CD4-positive, alpha-beta T cell treated with Interleukin-4 for 1 hour (primary cell): Measurements from ENCODE around the gene WDR1.

Source experiments
- DNase-seq, 2 donors: peaks; one replicate each; pipeline ENCODE4 v3.0.0-alpha.2; 2020 to 2022

WDR1 gene

GRCh38 chr4:10034612-10035104 is 81.9 kb downstream of the WDR1 start:
- DNase-seq = no peak

GRCh38 chr4:10034136-10034535 is 82.5 kb downstream of the WDR1 start:
- DNase-seq = no peak

- no peak for DNase-seq
These were observed 83.3 kb downstream of the WDR1 start for GRCh38 chr4:10033191-10033881.

- peak in 1 of 2 donors; percentile 41 for DNase-seq
These were observed 84.0 kb downstream of the WDR1 start for GRCh38 chr4:10032625-10033024.

GRCh38 chr4:10031668-10032590 is 84.7 kb downstream of the WDR1 start:
- no peak for DNase-seq

GRCh38 chr4:10030972-10031667 is 85.5 kb downstream of the WDR1 start:
- no peak for DNase-seq

GRCh38 chr4:10029403-10029802 is 87.2 kb downstream of the WDR1 start:
- DNase-seq = no peak

- no peak for DNase-seq
These were observed 87.7 kb downstream of the WDR1 start for GRCh38 chr4:10028910-10029309.

- no peak for DNase-seq
These were observed 90.1 kb downstream of the WDR1 start for GRCh38 chr4:10026485-10026884.

GRCh38 chr4:10025230-10025806 is 91.3 kb downstream of the WDR1 start:
- DNase-seq = no peak
